GM19397 (cell line): ENCODE data around the gene IQSEC3.
A peak's percentile ranks its signal among the peaks of the same experiment; 100 is the strongest.
"Not testable (repeated sequence)": the region's sequence is repeated elsewhere in the genome, so short reads cannot be mapped to it uniquely, and the experiment has no call there.

Experiments
- ATAC-seq: cut with Tn5 transposase; IDR thresholded peaks from one replicate; pipeline ENCODE4 v1.9.1; 2021; ENCODE audit warnings: mild to moderate bottlenecking, moderate library complexity; ENCODE audit not compliant: unreplicated experiment

Gene IQSEC3

GRCh38 chr12:212715-213526 lies 146.4 kb downstream of the IQSEC3 start:
- no peak for ATAC-seq

- ATAC-seq: no peak
These were observed 147.0 kb downstream of the IQSEC3 start for GRCh38 chr12:213527-213932.

- ATAC-seq: no peak
These were observed 147.6 kb downstream of the IQSEC3 start, which contains the start of gene SLC6A12 for GRCh38 chr12:214003-214741. Gene SLC6A12 (minus strand): TSS chr12:214157. CDS start chr12:209986, 4,171 bp downstream.

- ATAC-seq: no peak
These were observed 148.5 kb downstream of the IQSEC3 start for GRCh38 chr12:215116-215515.

GRCh38 chr12:217029-217428 lies 150.5 kb downstream of the IQSEC3 start:
- not testable (repeated sequence) for ATAC-seq

GRCh38 chr12:218221-218620 lies 151.7 kb downstream of the IQSEC3 start:
- ATAC-seq: no peak

- ATAC-seq: no peak
These were observed 152.4 kb downstream of the IQSEC3 start for GRCh38 chr12:218728-219590.

- ATAC-seq: peak; percentile 74
These were observed 153.4 kb downstream of the IQSEC3 start for GRCh38 chr12:219891-220352.

- no peak for ATAC-seq
These were observed 153.9 kb downstream of the IQSEC3 start for GRCh38 chr12:220491-220890.

- ATAC-seq: no peak
These were observed 154.5 kb downstream of the IQSEC3 start for GRCh38 chr12:220946-221550.

- ATAC-seq: no peak
These were observed 155.2 kb downstream of the IQSEC3 start for GRCh38 chr12:221736-222135.

- no peak for ATAC-seq
These were observed 157.3 kb downstream of the IQSEC3 start for GRCh38 chr12:223841-224240.

GRCh38 chr12:224330-224729 lies 157.8 kb downstream of the IQSEC3 start:
- no peak for ATAC-seq

GRCh38 chr12:225012-225411 lies 158.4 kb downstream of the IQSEC3 start:
- ATAC-seq: no peak

- ATAC-seq: no peak
These were observed 159.8 kb downstream of the IQSEC3 start for GRCh38 chr12:226401-226800.

GRCh38 chr12:227286-227915 lies 160.8 kb downstream of the IQSEC3 start:
- no peak for ATAC-seq
